GM23338 (cell line): ENCODE results near the gene NCOA1. TPM values are rescaled to one million over a fixed set of nuclear protein-coding genes. Genes with fewer than 3 reads are reported as not detected.

Experiments used
- ATAC-seq: fragments of 200-7000 bp; cut with Tn5 transposase; 3 replicates; pipeline ENCODE4 v1.9.1; 2020
- DNase-seq: peaks from one replicate; pipeline ENCODE4 v3.0.0-alpha.2; 2015; ENCODE audit warnings: low spot score
- H2AFZ ChIP-seq: fragments of 200-600 bp; sonication (generic); 2 replicates; pipeline ENCODE4 v1.8.0; 2016; ENCODE audit warnings: antibody characterized with exemption, mild to moderate bottlenecking, moderate library complexity
- H3F3A ChIP-seq: fragments of 200-600 bp; sonication (generic); replicated peaks from 2 replicates; pipeline ENCODE4 v1.8.0; 2017; ENCODE audit warnings: antibody characterized with exemption, mixed run types, low read depth
- H3K27ac ChIP-seq: fragments of 200-600 bp; sonication (generic); 2 replicates; pipeline ENCODE4 v1.6.1; 2016; ENCODE audit warnings: low read depth
- H3K27me3 ChIP-seq: fragments of 200-600 bp; sonication (generic); 2 replicates; pipeline ENCODE4 v1.8.0; 2016; ENCODE audit warnings: mild to moderate bottlenecking, mixed run types, moderate library complexity; ENCODE audit not compliant: insufficient read depth
- H3K36me3 ChIP-seq: fragments of 200-600 bp; sonication (generic); 2 replicates; pipeline ENCODE4 v1.8.0; 2016; ENCODE audit warnings: mild to moderate bottlenecking; ENCODE audit not compliant: insufficient read depth
- H3K4me1 ChIP-seq: fragments of 200-600 bp; sonication (generic); 2 replicates; pipeline ENCODE4 v1.8.0; 2016; ENCODE audit warnings: mild to moderate bottlenecking, moderate library complexity; ENCODE audit not compliant: insufficient read depth
- H3K4me2 ChIP-seq: fragments of 200-600 bp; sonication (generic); 2 replicates; pipeline ENCODE4 v1.7.1; 2017; ENCODE audit warnings: mixed run types
- H3K4me3 ChIP-seq: fragments of 200-600 bp; sonication (generic); 2 replicates; pipeline ENCODE4 v1.6.1; 2016; ENCODE audit warnings: mixed run types
- H3K79me2 ChIP-seq: fragments of 200-600 bp; sonication (generic); replicated peaks from 2 replicates; pipeline ENCODE4 v1.8.0; 2017; ENCODE audit warnings: mild to moderate bottlenecking; ENCODE audit not compliant: insufficient read depth
- H3K9me2 ChIP-seq: fragments of 200-600 bp; sonication (generic); 2 replicates; pipeline ENCODE4 v1.8.0; 2017; ENCODE audit not compliant: insufficient read depth
- H4K20me1 ChIP-seq: fragments of 200-600 bp; sonication (generic); replicated peaks from 2 replicates; pipeline ENCODE4 v1.8.0; 2017; ENCODE audit warnings: mild to moderate bottlenecking; ENCODE audit not compliant: insufficient read depth
- H3K27ac Mint-ChIP-seq: 2 replicates; pipeline ENCODE4 v1.8.0; 2020; ENCODE audit warnings: inconsistent platforms, mild to moderate bottlenecking, moderate library complexity, mixed read lengths
- H3K27me3 Mint-ChIP-seq: 3 replicates; pipeline ENCODE4 v1.8.0; 2022; ENCODE audit warnings: low read depth, mild to moderate bottlenecking, moderate library complexity, mixed read lengths, inconsistent platforms; ENCODE audit not compliant: insufficient read depth, poor library complexity
- H3K36me3 Mint-ChIP-seq: 3 replicates; pipeline ENCODE4 v1.8.0; 2021; ENCODE audit warnings: low read depth, mild to moderate bottlenecking, inconsistent platforms, moderate library complexity, mixed read lengths
- H3K4me1 Mint-ChIP-seq: 3 replicates; pipeline ENCODE4 v1.8.0; 2020; ENCODE audit warnings: mild to moderate bottlenecking, inconsistent platforms, mixed read lengths
- H3K4me3 Mint-ChIP-seq: 3 replicates; pipeline ENCODE4 v1.8.0; 2021; ENCODE audit warnings: moderate library complexity, mild to moderate bottlenecking, inconsistent platforms, mixed read lengths
- H3K9me3 Mint-ChIP-seq: 3 replicates; pipeline ENCODE4 v1.8.0; 2020; ENCODE audit warnings: moderate library complexity, mild to moderate bottlenecking, inconsistent platforms, mixed read lengths
- CREB1 ChIP-seq: fragments of 250-450 bp; sonication (Bioruptor Pico); IDR thresholded peaks from 2 replicates; pipeline ENCODE4 v1.5.0; 2020; ENCODE audit warnings: low read depth, mild to moderate bottlenecking, moderate library complexity
- EZH2phosphoT487 ChIP-seq: fragments of 200-600 bp; sonication (generic); IDR thresholded peaks from one replicate; pipeline ENCODE4 v1.8.1; 2018; ENCODE audit warnings: antibody characterized with exemption; ENCODE audit not compliant: unreplicated experiment
- JUNB ChIP-seq: IDR thresholded peaks from one replicate; pipeline ENCODE4 v1.6.1; 2016; ENCODE audit warnings: antibody characterized with exemption; ENCODE audit not compliant: unreplicated experiment
- NANOG ChIP-seq: IDR thresholded peaks from 2 replicates; pipeline ENCODE4 v1.6.1; 2016; ENCODE audit warnings: antibody characterized with exemption, borderline replicate concordance
- POLR2AphosphoS5 ChIP-seq: IDR thresholded peaks from 2 replicates; pipeline ENCODE4 v1.6.1; 2016; ENCODE audit warnings: antibody characterized with exemption, low read depth
- STAT1 ChIP-seq: IDR thresholded peaks from one replicate; pipeline ENCODE4 v1.6.1; 2016; ENCODE audit warnings: antibody characterized with exemption; ENCODE audit not compliant: unreplicated experiment
- ZNF114 ChIP-seq: fragments of 250-450 bp; sonication (Bioruptor Pico); IDR thresholded peaks from 2 replicates; pipeline ENCODE4 v1.5.0; 2020; ENCODE audit warnings: mild to moderate bottlenecking, moderate library complexity
- ZNF331 ChIP-seq: fragments of 250-450 bp; sonication (Bioruptor Pico); IDR thresholded peaks from 2 replicates; pipeline ENCODE4 v1.5.0; 2020; ENCODE audit warnings: low read depth, mild to moderate bottlenecking, moderate library complexity
- polyA plus RNA-seq: library from polyadenylated mRNA; unstranded; fragments of >200 nt; fragmentation: Nextera tagmentation; extraction: Ambion mirVana; gene quantifications from 2 replicates; pipeline ENCODE4 v1.2.1, GENCODE V29; 2016
- total RNA-seq: library from RNA; depleted of rRNA; stranded (reverse); fragments of >200 nt; shearing (Covaris generic); gene quantifications from 2 replicates; pipeline ENCODE4 v1.2.3, GENCODE V29; 2014
- TF ChIP-seq, protein P1 (sequence below): IDR thresholded peaks from one replicate; pipeline ENCODE4 v1.6.1; 2018; ENCODE audit warnings: antibody characterized with exemption; ENCODE audit not compliant: unreplicated experiment
- TF ChIP-seq, protein P2 (sequence below), 2 experiments: fragments of 200-600 bp in 1 of 2; sonication (generic) in 1 of 2; conservative IDR thresholded peaks; 2 replicates each; pipeline versions ENCODE4 v1.5.1 to v1.6.1; 2016 to 2017; ENCODE audit warnings: antibody characterized with exemption in 2 of 2, low read depth in 2 of 2, mild to moderate bottlenecking in 2 of 2, moderate library complexity in 1 of 2
- TF ChIP-seq, protein P3 (sequence below): IDR thresholded peaks from 2 replicates; pipeline ENCODE4 v1.6.1; 2016; ENCODE audit warnings: antibody characterized with exemption

Gene NCOA1
- total and polyA plus RNA-seq, 2 experiments from 2014 or later: 7.1 to 15.1 TPM

DNA sequence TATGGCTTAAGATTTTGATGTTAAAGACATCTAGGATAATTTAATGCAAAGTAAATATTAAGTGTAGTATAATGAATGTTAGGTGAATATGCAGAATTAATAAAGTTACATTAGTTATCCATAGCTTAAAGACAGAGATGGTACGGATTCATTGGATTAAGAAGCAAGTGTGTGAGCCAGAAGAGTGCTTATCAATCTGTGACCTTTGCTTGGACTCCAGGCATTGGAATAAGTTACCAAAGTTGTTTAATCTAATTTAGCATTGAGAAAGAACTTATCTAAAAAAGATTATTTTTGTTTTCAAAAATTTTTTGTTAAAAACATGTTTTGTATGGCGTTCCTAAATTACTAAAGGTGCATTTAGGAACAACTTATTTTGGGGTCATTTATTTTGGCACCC, 23.8 kb downstream of the NCOA1 start (continued):
- TF ChIP-seq, protein P1, sequence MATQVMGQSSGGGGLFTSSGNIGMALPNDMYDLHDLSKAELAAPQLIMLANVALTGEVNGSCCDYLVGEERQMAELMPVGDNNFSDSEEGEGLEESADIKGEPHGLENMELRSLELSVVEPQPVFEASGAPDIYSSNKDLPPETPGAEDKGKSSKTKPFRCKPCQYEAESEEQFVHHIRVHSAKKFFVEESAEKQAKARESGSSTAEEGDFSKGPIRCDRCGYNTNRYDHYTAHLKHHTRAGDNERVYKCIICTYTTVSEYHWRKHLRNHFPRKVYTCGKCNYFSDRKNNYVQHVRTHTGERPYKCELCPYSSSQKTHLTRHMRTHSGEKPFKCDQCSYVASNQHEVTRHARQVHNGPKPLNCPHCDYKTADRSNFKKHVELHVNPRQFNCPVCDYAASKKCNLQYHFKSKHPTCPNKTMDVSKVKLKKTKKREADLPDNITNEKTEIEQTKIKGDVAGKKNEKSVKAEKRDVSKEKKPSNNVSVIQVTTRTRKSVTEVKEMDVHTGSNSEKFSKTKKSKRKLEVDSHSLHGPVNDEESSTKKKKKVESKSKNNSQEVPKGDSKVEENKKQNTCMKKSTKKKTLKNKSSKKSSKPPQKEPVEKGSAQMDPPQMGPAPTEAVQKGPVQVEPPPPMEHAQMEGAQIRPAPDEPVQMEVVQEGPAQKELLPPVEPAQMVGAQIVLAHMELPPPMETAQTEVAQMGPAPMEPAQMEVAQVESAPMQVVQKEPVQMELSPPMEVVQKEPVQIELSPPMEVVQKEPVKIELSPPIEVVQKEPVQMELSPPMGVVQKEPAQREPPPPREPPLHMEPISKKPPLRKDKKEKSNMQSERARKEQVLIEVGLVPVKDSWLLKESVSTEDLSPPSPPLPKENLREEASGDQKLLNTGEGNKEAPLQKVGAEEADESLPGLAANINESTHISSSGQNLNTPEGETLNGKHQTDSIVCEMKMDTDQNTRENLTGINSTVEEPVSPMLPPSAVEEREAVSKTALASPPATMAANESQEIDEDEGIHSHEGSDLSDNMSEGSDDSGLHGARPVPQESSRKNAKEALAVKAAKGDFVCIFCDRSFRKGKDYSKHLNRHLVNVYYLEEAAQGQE: no peak

DNA sequence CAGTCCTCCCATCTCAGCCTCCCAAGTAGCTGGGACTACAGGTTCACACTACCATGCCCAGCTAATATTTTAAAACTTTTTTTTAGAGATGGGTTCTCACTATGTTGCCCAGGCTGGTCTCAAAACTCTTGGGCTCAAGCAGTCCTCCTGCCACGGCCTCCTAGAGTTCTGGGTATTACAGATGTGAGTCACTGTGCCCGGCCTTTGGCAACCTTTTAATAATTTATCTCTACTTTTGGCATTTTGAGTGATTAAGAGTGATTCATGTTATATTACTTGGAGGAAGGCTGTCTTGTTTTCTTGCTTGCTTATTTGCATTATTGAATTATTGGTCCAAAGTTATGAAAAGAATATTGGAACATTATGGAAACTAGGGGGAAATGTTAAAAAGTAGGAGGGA, 24.3 kb downstream of the NCOA1 start:
- H3K79me2 ChIP-seq: 0 out of 2 replicates have a peak, but pooled peaks cover 10% of the 10 kb centered on the region
- no peak overlapping the region for H3K4me3 Mint-ChIP-seq
- no peaks in the 10 kb centered on the region for H3K9me3 Mint-ChIP-seq
- DNase-seq (no peak), ATAC-seq (no peak)
- H2AFZ ChIP-seq: no peak overlapping the region
- no peak overlapping the region for H3K27ac Mint-ChIP-seq
- no peaks in the 10 kb centered on the region for H4K20me1 ChIP-seq
- no peaks in the 10 kb centered on the region for H3K27me3 ChIP-seq
- no peaks in the 10 kb centered on the region for H3K4me1 ChIP-seq
- H3K4me1 Mint-ChIP-seq: peaks cover 2% of the 10 kb centered on the region; the same call in 1 of the 3 replicates
- H3K9me2 ChIP-seq: no peaks in the 10 kb centered on the region
- no peaks in the 10 kb centered on the region for H3K36me3 Mint-ChIP-seq
- H3K36me3 ChIP-seq: no peaks in the 10 kb centered on the region
- H3K4me3 ChIP-seq: no peak overlapping the region
- no peak overlapping the region for H3K4me2 ChIP-seq
- H3K27ac ChIP-seq: no peak overlapping the region
- no peaks in the 10 kb centered on the region for H3F3A ChIP-seq
- no peaks in the 10 kb centered on the region for H3K27me3 Mint-ChIP-seq
- TF ChIP-seq ZNF331 (no peak), ZNF114 (CRISPR knock-in tag) (no peak), NANOG (no peak), EZH2phosphoT487 (no peak), STAT1 (no peak), CREB1 (CRISPR knock-in tag) (no peak), JUNB (no peak), POLR2AphosphoS5 (no peak)
- TF ChIP-seq, protein P2, sequence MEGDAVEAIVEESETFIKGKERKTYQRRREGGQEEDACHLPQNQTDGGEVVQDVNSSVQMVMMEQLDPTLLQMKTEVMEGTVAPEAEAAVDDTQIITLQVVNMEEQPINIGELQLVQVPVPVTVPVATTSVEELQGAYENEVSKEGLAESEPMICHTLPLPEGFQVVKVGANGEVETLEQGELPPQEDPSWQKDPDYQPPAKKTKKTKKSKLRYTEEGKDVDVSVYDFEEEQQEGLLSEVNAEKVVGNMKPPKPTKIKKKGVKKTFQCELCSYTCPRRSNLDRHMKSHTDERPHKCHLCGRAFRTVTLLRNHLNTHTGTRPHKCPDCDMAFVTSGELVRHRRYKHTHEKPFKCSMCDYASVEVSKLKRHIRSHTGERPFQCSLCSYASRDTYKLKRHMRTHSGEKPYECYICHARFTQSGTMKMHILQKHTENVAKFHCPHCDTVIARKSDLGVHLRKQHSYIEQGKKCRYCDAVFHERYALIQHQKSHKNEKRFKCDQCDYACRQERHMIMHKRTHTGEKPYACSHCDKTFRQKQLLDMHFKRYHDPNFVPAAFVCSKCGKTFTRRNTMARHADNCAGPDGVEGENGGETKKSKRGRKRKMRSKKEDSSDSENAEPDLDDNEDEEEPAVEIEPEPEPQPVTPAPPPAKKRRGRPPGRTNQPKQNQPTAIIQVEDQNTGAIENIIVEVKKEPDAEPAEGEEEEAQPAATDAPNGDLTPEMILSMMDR (conservative IDR thresholded peaks at IDR 0.05; ENCODE audit: low read depth in 2 of 2): no peak
- TF ChIP-seq, protein P3, sequence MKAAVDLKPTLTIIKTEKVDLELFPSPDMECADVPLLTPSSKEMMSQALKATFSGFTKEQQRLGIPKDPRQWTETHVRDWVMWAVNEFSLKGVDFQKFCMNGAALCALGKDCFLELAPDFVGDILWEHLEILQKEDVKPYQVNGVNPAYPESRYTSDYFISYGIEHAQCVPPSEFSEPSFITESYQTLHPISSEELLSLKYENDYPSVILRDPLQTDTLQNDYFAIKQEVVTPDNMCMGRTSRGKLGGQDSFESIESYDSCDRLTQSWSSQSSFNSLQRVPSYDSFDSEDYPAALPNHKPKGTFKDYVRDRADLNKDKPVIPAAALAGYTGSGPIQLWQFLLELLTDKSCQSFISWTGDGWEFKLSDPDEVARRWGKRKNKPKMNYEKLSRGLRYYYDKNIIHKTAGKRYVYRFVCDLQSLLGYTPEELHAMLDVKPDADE: no peak
- TF ChIP-seq, protein P1: no peak
